K562 (cell line): ENCODE data around the gene SPATS2L. TPM values are rescaled to one million over a fixed set of nuclear protein-coding genes. Genes with fewer than 3 reads are reported as not detected.

ENCODE experiments used
- ATAC-seq: fragments of 200-7000 bp; cut with Tn5 transposase; 3 replicates; pipeline ENCODE4 v1.9.1; 2020; ENCODE audit warnings: moderate library complexity
- BruUV-seq: library from RNA; stranded (reverse); fragments of 400-500 nt; replicated peaks from 2 replicates; lab custom pipeline; 2021; lab: Mats Ljungman, UMichigan
- CTCF ChIA-PET: fragments of 300-600 bp; formaldehyde crosslinking; extraction: SDS; loops from one replicate; lab custom pipeline; 2021; ENCODE audit warnings: low intra/inter-chr PET ratio; lab: Yijun Ruan, JAX
- POLR2A ChIA-PET: fragments of 300-600, 350-650 bp; sonication (Branson Sonifier 250); formaldehyde crosslinking; extraction: SDS; loops from one replicate; lab custom pipeline; 2021; ENCODE audit warnings: antibody characterized with exemption, inconsistent platforms; lab: Yijun Ruan, JAX
- DNase-seq, 4 experiments: peaks; one replicate each; pipeline versions ENCODE4 v3.0.0 to v3.0.0-alpha.2; 2011 to 2018; ENCODE audit warnings: low spot score in 3 of 4, mixed read lengths in 3 of 4; ENCODE audit errors: extremely low read depth in 1 of 4
- FAIRE-seq: peaks from 2 replicates; lab custom pipeline; 2011; peaks lifted over from hg19 to GRCh38; lab: Jason Lieb, UNC
- H2AFZ ChIP-seq: 2 replicates; pipeline ENCODE4 v1.6.0; 2011; ENCODE audit warnings: low read depth, low read length, control low read depth, inconsistent platforms
- H3K27ac ChIP-seq: fragments of 200-600 bp; 3 replicates; pipeline ENCODE4 v1.8.0; 2011; ENCODE audit warnings: low read depth, mild to moderate bottlenecking, control low read depth, inconsistent platforms, low read length, moderate library complexity, mixed read lengths; ENCODE audit errors: extremely low read depth
- H3K27me3 ChIP-seq, 2 experiments: fragments of 300-600 bp in 1 of 2; 2 replicates in 1 of 2; 3 replicates in 1 of 2; pipeline versions ENCODE4 v1.6.0 to v1.8.0; 2011; ENCODE audit warnings: inconsistent platforms in 2 of 2, low read length in 2 of 2, mild to moderate bottlenecking in 1 of 2, mixed read lengths in 1 of 2, moderate library complexity in 1 of 2; ENCODE audit not compliant: control insufficient read depth in 2 of 2, insufficient read depth in 2 of 2
- H3K36me3 ChIP-seq: fragments of 300-600 bp; 3 replicates; pipeline ENCODE4 v1.8.0; 2011; ENCODE audit warnings: mild to moderate bottlenecking, low read length, inconsistent platforms; ENCODE audit not compliant: control insufficient read depth, insufficient read depth
- H3K4me1 ChIP-seq, 2 experiments: fragments of 200-600 bp in 1 of 2; replicated peaks in 1 of 2; 2 replicates in 1 of 2; 3 replicates in 1 of 2; pipeline versions ENCODE4 v1.5.1 to v1.8.0; 2011; ENCODE audit warnings: inconsistent platforms in 2 of 2, low read length in 2 of 2, mild to moderate bottlenecking in 1 of 2, mixed read lengths in 1 of 2, moderate library complexity in 1 of 2; ENCODE audit not compliant: control insufficient read depth in 2 of 2, insufficient read depth in 2 of 2
- H3K4me2 ChIP-seq: 2 replicates; pipeline ENCODE4 v1.6.1; 2011; ENCODE audit warnings: low read length, control low read depth, inconsistent platforms, mixed read lengths; ENCODE audit not compliant: insufficient read depth
- H3K4me3 ChIP-seq: fragments of 200-600 bp; sonication (generic), shearing (Covaris generic); 2 replicates; pipeline ENCODE4 v1.5.1; 2016; ENCODE audit warnings: control low read depth, inconsistent platforms
- H3K79me2 ChIP-seq: fragments of 200-600 bp; 3 replicates; pipeline ENCODE4 v1.8.0; 2011; ENCODE audit warnings: low read length, inconsistent platforms; ENCODE audit not compliant: control insufficient read depth, insufficient read depth
- H3K9ac ChIP-seq, 2 experiments: 2 replicates each; pipeline versions ENCODE4 v1.6.0 to v1.6.1; 2011; ENCODE audit warnings: low read depth in 2 of 2, low read length in 2 of 2, control low read depth in 1 of 2, inconsistent platforms in 1 of 2, mild to moderate bottlenecking in 1 of 2, mixed read lengths in 1 of 2; ENCODE audit not compliant: insufficient read depth in 1 of 2
- H3K9me1 ChIP-seq: one replicate; pipeline ENCODE4 v1.6.0; 2011; ENCODE audit warnings: inconsistent platforms, mild to moderate bottlenecking, low read length, moderate library complexity; ENCODE audit not compliant: control insufficient read depth, insufficient read depth
- H3K9me3 ChIP-seq: replicated peaks from 2 replicates; pipeline ENCODE4 v1.5.1; 2011; ENCODE audit warnings: low read depth, low read length, inconsistent platforms; ENCODE audit not compliant: control insufficient read depth, insufficient read depth
- H4K20me1 ChIP-seq: replicated peaks from 2 replicates; pipeline ENCODE4 v1.6.1; 2011; ENCODE audit warnings: low read length, inconsistent platforms, mixed read lengths; ENCODE audit not compliant: control insufficient read depth, insufficient read depth
- BRCA1 ChIP-seq, 2 experiments: fragments of 450-650 bp in 1 of 2; sonication (generic) in 1 of 2; formaldehyde crosslinking in 1 of 2; IDR thresholded peaks; 2 replicates each; pipeline versions ENCODE4 v1.5.0 to v1.6.1; 2017 to 2020; ENCODE audit warnings: mild to moderate bottlenecking in 1 of 2, missing genetic modification reagents in 1 of 2
- CBX8 ChIP-seq: fragments of 200-600 bp; sonication (generic); IDR thresholded peaks from 2 replicates; pipeline ENCODE4 v1.6.1; 2012; ENCODE audit warnings: borderline replicate concordance, mixed run types, low read depth, mild to moderate bottlenecking, moderate library complexity, mixed read lengths, low read length, control low read depth, inconsistent platforms; ENCODE audit not compliant: poor library complexity, severe bottlenecking; ENCODE audit errors: extremely low read depth
- CHD7 ChIP-seq: fragments of 200-600 bp; sonication (generic); IDR thresholded peaks from one replicate; pipeline ENCODE4 v1.6.1; 2012; ENCODE audit warnings: mild to moderate bottlenecking, low read depth, low read length, inconsistent platforms
- RFX7 ChIP-seq: fragments of 250-450 bp; sonication (Bioruptor Pico); IDR thresholded peaks from 2 replicates; pipeline ENCODE4 v1.5.1; 2021; ENCODE audit warnings: mild to moderate bottlenecking
- TAL1 ChIP-seq: fragments of 450-650 bp; IDR thresholded peaks from 2 replicates; pipeline ENCODE4 v1.6.1; 2016; ENCODE audit warnings: mild to moderate bottlenecking
- ZNF586 ChIP-seq: fragments of 450-650 bp; formaldehyde crosslinking; conservative IDR thresholded peaks from 2 replicates; pipeline ENCODE4 v1.4.0; 2020; ENCODE audit warnings: mild to moderate bottlenecking, moderate library complexity
- WGBS: fragments of 100-300 bp; shearing (Covaris generic); methylation state at CpG from one replicate; pipeline ENCODE4 v1.1.6; 2016; ENCODE audit warnings: low coverage, mixed read lengths; ENCODE audit not compliant: insufficient coverage; ENCODE audit errors: missing lambda C conversion rate; 5-methylcytosine and 5-hydroxymethylcytosine counted together
- in situ Hi-C: fragments of 300-500 bp; cut with MboI; formaldehyde crosslinking; loops from 4 replicates; pipeline ENCODE4 v1.15.0; 2018; ENCODE audit warnings: inconsistent platforms, mixed read lengths
- intact Hi-C: fragments of 100-400 bp; cut with micrococcal nuclease; formaldehyde crosslinking; loops from 2 replicates; pipeline ENCODE4 v1.14.2; 2022
- polyA plus RNA-seq, 8 experiments: library from polyadenylated mRNA; depleted of rRNA in 4 of 8; stranded (reverse) in 5 of 8; unstranded in 3 of 8; fragments of >200 nt; fragmentation: Nextera tagmentation in 2 of 8; fragmentation: Illumina TruSeq in 1 of 8; extraction: Ambion mirVana in 2 of 8; extraction: Trizol in 1 of 8; gene quantifications; 2 replicates each; pipeline versions ENCODE4 v1.2.1 to v1.2.3, GENCODE V29; 2011 to 2014; ENCODE audit warnings: inconsistent platforms in 1 of 8, missing spikeins in 1 of 8
- total RNA-seq, 7 experiments: library from RNA; depleted of rRNA in 6 of 7; stranded (reverse); fragments of >200 nt in 6 of 7; fragmentation: Illumina TruSeq in 2 of 7; extraction: Trizol in 2 of 7; gene quantifications; 2 replicates each; pipeline versions ENCODE4 v1.2.1 to v1.2.3, GENCODE V29; 2011 to 2021; ENCODE audit warnings: low replicate concordance in 1 of 7

SPATS2L gene
- total and polyA plus RNA-seq, 9 of the 15 experiments (the other 6 are each of a cell fraction or from before 2014, with no cell fraction given), result 11.3 to 41.5 (median 24.9) TPM

GRCh38 chr2:200274116-200275075, 32.1 kb upstream of the SPATS2L start (continued):
- no peak for TF ChIP-seq TAL1

- ChIA-PET CTCF (no interaction called here), POLR2A (no interaction called here)
- H3K9me3 ChIP-seq, result no peaks in the 10 kb centered on the region
- 12% methylated on average over 5 of the region's 5 CpGs for WGBS
- intact Hi-C loops (no loop called here), in situ Hi-C loops (no loop called here)
- H3K9ac ChIP-seq, result no peak overlapping the region
- H2AFZ ChIP-seq, result no peak overlapping the region
- H3K4me1 ChIP-seq, result 0 out of 5 replicates have a peak, but pooled peaks cover 0 to 4% of the 10 kb centered on the region in 2 experiments
- ATAC-seq, result no peak
- H3K27me3 ChIP-seq, result no peaks in the 10 kb centered on the region
- H3K9me1 ChIP-seq, result no peaks in the 10 kb centered on the region
- no peak overlapping the region for H3K27ac ChIP-seq
- H4K20me1 ChIP-seq, result no peaks in the 10 kb centered on the region
- BruUV-seq, result no TSS peak
- no peak overlapping the region for H3K4me2 ChIP-seq
- no peaks in the 10 kb centered on the region for H3K36me3 ChIP-seq
- no peak overlapping the region for H3K4me3 ChIP-seq
- no peak for DNase-seq
- no peaks in the 10 kb centered on the region for H3K79me2 ChIP-seq
- no peak for FAIRE-seq
- TF ChIP-seq RFX7 (CRISPR knock-in tag) (no peak), CBX8 (no peak), BRCA1 (IDR thresholded peaks at IDR 0.05) (no peak), BRCA1 (CRISPR knock-in tag; IDR thresholded peaks at IDR 0.05) (no peak), ZNF586 (CRISPR knock-in tag) (no peak), CHD7 (no peak)
Observed at GRCh38 chr2:200275295-200276013, 31.0 kb upstream of the SPATS2L start.
